Measurements from ENCODE around the gene CADPS. TPM values are rescaled to one million over a fixed set of nuclear protein-coding genes. Genes with fewer than 3 reads are reported as not detected.

Gene CADPS
- total RNA-seq, 1 donor from 2014 or later = 265 TPM

DNA sequence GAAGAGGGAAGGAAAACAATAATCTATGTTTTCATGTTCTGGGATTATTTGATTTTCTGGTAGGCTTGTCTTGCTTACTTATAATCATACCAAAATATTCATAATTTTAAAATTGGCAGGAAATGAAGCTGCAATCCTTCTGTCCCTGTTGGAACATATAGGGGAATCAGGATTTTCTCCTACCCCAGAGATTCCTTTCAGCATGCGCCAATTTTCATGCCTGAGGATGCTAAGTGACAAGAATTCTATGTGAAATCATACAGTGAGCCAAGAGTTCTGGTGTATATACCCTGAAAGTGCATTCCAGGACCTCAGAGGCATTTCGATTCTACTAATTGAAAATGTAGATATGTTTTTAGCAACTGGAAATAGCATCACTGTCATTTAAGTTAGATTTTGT is 9.9 kb upstream of the CADPS start:
- H3K9me3 Mint-ChIP-seq (ENCODE audit: unreplicated experiment) = no peaks in the 10 kb centered on the region
- H3K27ac Mint-ChIP-seq (ENCODE audit: unreplicated experiment) = no peak overlapping the region
- H3K36me3 Mint-ChIP-seq (ENCODE audit: unreplicated experiment) = no peaks in the 10 kb centered on the region
- no peaks in the 10 kb centered on the region for H3K27me3 Mint-ChIP-seq (ENCODE audit: unreplicated experiment)
- TF ChIP-seq CTCF (IDR thresholded peaks at IDR 0.05; ENCODE audit: partially characterized antibody, unreplicated experiment) = no peak
- H3K4me1 Mint-ChIP-seq (ENCODE audit: low read depth, unreplicated experiment) = peaks cover 25% of the 10 kb centered on the region
- no peak for DNase-seq
- no peak overlapping the region for H3K4me3 Mint-ChIP-seq (ENCODE audit: unreplicated experiment)

DNA sequence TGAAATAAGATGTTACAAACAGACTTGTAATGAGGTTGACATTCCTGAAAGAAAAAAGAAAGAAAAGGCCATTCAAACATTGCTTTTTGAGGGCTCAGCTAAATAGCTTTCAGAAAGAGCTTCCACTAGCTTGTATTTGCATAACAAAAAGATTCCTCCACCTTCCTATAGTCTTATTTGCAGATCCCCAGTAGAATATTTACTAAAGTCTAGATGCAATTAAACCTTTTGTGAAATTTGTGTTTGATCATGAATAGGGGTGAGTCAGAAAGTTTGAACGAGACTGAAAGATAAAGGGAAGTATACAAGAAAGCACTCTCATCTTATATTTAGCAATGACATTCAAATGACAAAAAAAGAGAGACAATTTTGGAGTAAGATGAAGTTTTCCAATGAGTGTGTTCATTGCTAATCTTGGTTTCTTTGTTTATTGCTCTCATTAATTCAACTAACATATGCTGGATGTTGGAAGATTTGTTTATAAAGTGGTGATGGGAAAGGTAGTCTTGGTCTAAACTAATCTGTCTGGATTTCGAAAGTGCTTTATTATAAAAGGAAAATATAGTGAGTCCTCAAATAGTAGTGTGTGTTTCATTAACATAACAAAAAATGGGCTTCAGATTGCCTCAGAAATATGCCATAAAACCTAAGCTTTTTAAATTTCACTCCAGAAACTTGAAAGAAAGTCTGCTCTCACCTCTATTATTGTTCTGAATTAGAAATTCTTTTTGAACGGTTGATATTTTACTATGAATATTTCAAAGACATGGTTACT is 9.1 kb upstream of the CADPS start:
- Mint-ChIP-seq H3K36me3 (ENCODE audit: unreplicated experiment) (no peaks in the 10 kb centered on the region), H3K27ac (ENCODE audit: unreplicated experiment) (no peak overlapping the region), H3K4me3 (ENCODE audit: unreplicated experiment) (no peak overlapping the region), H3K9me3 (ENCODE audit: unreplicated experiment) (no peaks in the 10 kb centered on the region), H3K27me3 (ENCODE audit: unreplicated experiment) (no peaks in the 10 kb centered on the region), H3K4me1 (ENCODE audit: low read depth, unreplicated experiment) (peaks cover 22% of the 10 kb centered on the region)
- DNase-seq = no peak
- no peak for TF ChIP-seq CTCF (IDR thresholded peaks at IDR 0.05; ENCODE audit: partially characterized antibody, unreplicated experiment)

DNA sequence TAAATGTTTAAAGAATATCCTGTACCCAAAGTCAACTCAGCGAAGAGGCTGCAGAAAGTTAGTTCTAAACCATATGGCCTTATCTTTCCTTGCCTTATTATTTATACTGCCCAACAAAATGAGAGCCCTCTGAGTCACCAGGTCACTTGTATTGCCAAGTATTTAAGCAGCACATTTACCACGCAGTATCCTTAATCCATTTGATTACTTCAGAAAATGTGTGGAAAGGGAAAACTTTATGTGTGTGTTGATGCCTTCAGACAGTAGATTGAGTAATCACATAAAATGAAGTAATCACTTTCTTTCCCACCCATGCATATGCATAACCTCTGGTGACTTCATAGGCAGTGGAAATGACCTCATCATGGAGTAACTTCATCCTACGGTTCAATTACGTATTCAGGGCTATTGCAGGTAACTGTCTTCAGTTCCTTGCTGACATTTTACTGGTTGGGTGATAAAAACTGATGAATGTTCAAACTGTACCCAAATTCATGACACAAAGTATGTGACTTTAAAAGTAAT is 7.5 kb upstream of the CADPS start:
- Mint-ChIP-seq H3K4me3 (ENCODE audit: unreplicated experiment) (no peak overlapping the region), H3K4me1 (ENCODE audit: low read depth, unreplicated experiment) (peaks cover 7% of the 10 kb centered on the region), H3K36me3 (ENCODE audit: unreplicated experiment) (no peaks in the 10 kb centered on the region), H3K27ac (ENCODE audit: unreplicated experiment) (no peak overlapping the region), H3K27me3 (ENCODE audit: unreplicated experiment) (no peaks in the 10 kb centered on the region), H3K9me3 (ENCODE audit: unreplicated experiment) (no peaks in the 10 kb centered on the region)
- no peak for TF ChIP-seq CTCF (IDR thresholded peaks at IDR 0.05; ENCODE audit: partially characterized antibody, unreplicated experiment)
- no peak for DNase-seq

GRCh38 chr3:62876064-62876463 is 848 bp upstream of the CADPS start:
- TF ChIP-seq CTCF (IDR thresholded peaks at IDR 0.05; ENCODE audit: partially characterized antibody, unreplicated experiment) = no peak
- H3K4me1 Mint-ChIP-seq (ENCODE audit: low read depth, unreplicated experiment) = peaks cover 29% of the 10 kb centered on the region

DNA sequence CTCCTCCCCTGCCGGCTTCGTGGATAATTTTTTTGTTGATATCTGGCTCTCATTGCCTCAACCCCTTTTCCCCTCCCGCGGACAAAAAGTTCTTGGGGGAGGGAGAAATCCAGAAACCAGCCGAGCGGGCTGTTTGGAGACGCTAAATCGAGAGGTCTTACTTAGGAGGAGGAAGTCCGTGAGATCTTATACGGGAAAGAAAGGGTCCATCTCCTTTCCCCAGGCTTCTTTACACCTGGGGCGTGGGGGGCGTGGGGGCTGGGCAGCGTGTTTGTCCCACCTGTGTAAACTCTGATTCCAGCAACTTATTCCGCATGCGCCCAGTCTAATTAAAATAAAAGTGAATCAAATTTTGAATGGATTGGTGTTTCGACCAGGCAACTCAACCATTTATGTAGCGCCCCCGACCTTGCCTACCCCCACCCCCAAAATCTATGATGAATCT is 364 bp upstream of the CADPS start:
- peaks cover 32% of the 10 kb centered on the region for H3K4me1 Mint-ChIP-seq (ENCODE audit: low read depth, unreplicated experiment)

More at GRCh38 chr3:62876064-62876463, 848 bp upstream of the CADPS start:
- H3K9me3 Mint-ChIP-seq (ENCODE audit: unreplicated experiment) = peaks cover 19% of the 10 kb centered on the region
- DNase-seq = peak; percentile 48
- H3K36me3 Mint-ChIP-seq (ENCODE audit: unreplicated experiment) = no peaks in the 10 kb centered on the region
- peak overlapping the region; percentile 98 for H3K27ac Mint-ChIP-seq (ENCODE audit: unreplicated experiment)
- peak overlapping the region; percentile 97 for H3K4me3 Mint-ChIP-seq (ENCODE audit: unreplicated experiment)
- peaks cover 17% of the 10 kb centered on the region for H3K27me3 Mint-ChIP-seq (ENCODE audit: unreplicated experiment)

More for the DNA sequence above, 364 bp upstream of the CADPS start:
- TF ChIP-seq CTCF (IDR thresholded peaks at IDR 0.05; ENCODE audit: partially characterized antibody, unreplicated experiment) = no peak
- DNase-seq = peak; percentile 20
- H3K27me3 Mint-ChIP-seq (ENCODE audit: unreplicated experiment) = peaks cover 17% of the 10 kb centered on the region
- no peaks in the 10 kb centered on the region for H3K36me3 Mint-ChIP-seq (ENCODE audit: unreplicated experiment)
- peak overlapping the region; percentile 98 for H3K27ac Mint-ChIP-seq (ENCODE audit: unreplicated experiment)
- peaks cover 19% of the 10 kb centered on the region for H3K9me3 Mint-ChIP-seq (ENCODE audit: unreplicated experiment)
- H3K4me3 Mint-ChIP-seq (ENCODE audit: unreplicated experiment) = peak overlapping the region; percentile 97

All from glutamatergic neuron (in vitro differentiated cells).